Endothelial cell of umbilical vein (primary cell): ENCODE data around the gene TIMM50. TPM values are rescaled to one million over a fixed set of nuclear protein-coding genes. Genes with fewer than 3 reads are reported as not detected.
A peak's percentile ranks its signal among the peaks of the same experiment; 100 is the strongest.

Source experiments
- BruUV-seq: library from RNA; stranded (reverse); fragments of 400-500 nt; replicated peaks from 2 replicates; lab custom pipeline; 2021; lab: Mats Ljungman, UMichigan
- CTCF ChIA-PET: fragments of 300-600, 350-600 bp; sonication (Branson Sonifier 250); formaldehyde crosslinking; loops from one replicate; lab custom pipeline; 2021; ENCODE audit warnings: antibody characterized with exemption, inconsistent platforms; lab: Charles Lee
- POLR2A ChIA-PET: fragments of 300-600, 350-600 bp; sonication (Branson Sonifier 250); formaldehyde crosslinking; loops from one replicate; lab custom pipeline; 2021; ENCODE audit warnings: antibody characterized with exemption, inconsistent platforms; lab: Charles Lee
- DNase-seq: peaks from one replicate; pipeline ENCODE4 v3.0.0-alpha.2; 2011; ENCODE audit warnings: low read depth, low spot score
- FAIRE-seq: peaks from 2 replicates; lab custom pipeline; 2011; peaks lifted over from hg19 to GRCh38; lab: Jason Lieb, UNC
- H2AFZ ChIP-seq: 2 replicates; pipeline ENCODE4 v1.6.0; 2012; ENCODE audit warnings: low read depth, low read length, control low read depth, inconsistent platforms
- H3K27ac ChIP-seq: 2 replicates; pipeline ENCODE4 v1.5.1; 2011; ENCODE audit warnings: low read depth, mild to moderate bottlenecking, control low read depth, low read length, moderate library complexity; ENCODE audit not compliant: insufficient read depth
- H3K27me3 ChIP-seq, 2 experiments: 2 replicates each; pipeline versions ENCODE4 v1.6.0 to v1.6.1; 2011; ENCODE audit warnings: low read length in 2 of 2, mixed read lengths in 1 of 2; ENCODE audit not compliant: control insufficient read depth in 2 of 2, insufficient read depth in 2 of 2
- H3K36me3 ChIP-seq, 2 experiments: 2 replicates in 1 of 2; 3 replicates in 1 of 2; pipeline ENCODE4 v1.5.1; 2011; ENCODE audit warnings: low read length in 2 of 2, mild to moderate bottlenecking in 1 of 2, moderate library complexity in 1 of 2; ENCODE audit not compliant: control insufficient read depth in 2 of 2, insufficient read depth in 2 of 2; ENCODE audit errors: extremely low read depth in 1 of 2
- H3K4me1 ChIP-seq: 3 replicates; pipeline ENCODE4 v1.5.1; 2011; ENCODE audit warnings: mild to moderate bottlenecking, low read length; ENCODE audit not compliant: control insufficient read depth, insufficient read depth; ENCODE audit errors: extremely low read depth
- H3K4me2 ChIP-seq: 2 replicates; pipeline ENCODE4 v1.6.1; 2011; ENCODE audit warnings: low read length, control low read depth, mixed read lengths; ENCODE audit not compliant: insufficient read depth
- H3K4me3 ChIP-seq, 3 experiments: fragments of 200-600 bp in 1 of 3; sonication (generic), shearing (Covaris generic) in 1 of 3; replicated peaks in 1 of 3; 2 replicates each; pipeline ENCODE4 v1.5.1; 2011 to 2016; ENCODE audit warnings: control low read depth in 3 of 3, low read length in 3 of 3, mild to moderate bottlenecking in 2 of 3, inconsistent platforms in 1 of 3, low read depth in 1 of 3, moderate library complexity in 1 of 3; ENCODE audit not compliant: insufficient read depth in 1 of 3
- H3K79me2 ChIP-seq: 2 replicates; pipeline ENCODE4 v1.6.0; 2012; ENCODE audit warnings: low read length, inconsistent platforms; ENCODE audit not compliant: control insufficient read depth, insufficient read depth
- H3K9ac ChIP-seq: replicated peaks from 2 replicates; pipeline ENCODE3; 2011; ENCODE audit warnings: low read length, control low read depth; ENCODE audit not compliant: insufficient read depth; ENCODE audit errors: extremely low read depth
- H3K9me1 ChIP-seq: replicated peaks from 3 replicates; pipeline ENCODE4 v1.6.0; 2011; ENCODE audit warnings: mild to moderate bottlenecking, low read length; ENCODE audit not compliant: control insufficient read depth, insufficient read depth; ENCODE audit errors: extremely low read depth
- H3K9me3 ChIP-seq: replicated peaks from 2 replicates; pipeline ENCODE4 v1.5.1; 2012; ENCODE audit warnings: low read length, inconsistent platforms; ENCODE audit not compliant: control insufficient read depth, insufficient read depth
- H4K20me1 ChIP-seq: replicated peaks from 2 replicates; pipeline ENCODE3; 2011; ENCODE audit warnings: mild to moderate bottlenecking, low read length; ENCODE audit not compliant: control insufficient read depth, insufficient read depth; ENCODE audit errors: extremely low read depth
- EZH2 ChIP-seq: IDR thresholded peaks from 2 replicates; pipeline ENCODE4 v1.6.1; 2012; ENCODE audit warnings: borderline replicate concordance, low read depth, mild to moderate bottlenecking, moderate library complexity, low read length, inconsistent platforms; ENCODE audit not compliant: severe bottlenecking
- FOS ChIP-seq: IDR thresholded peaks from 2 replicates; pipeline ENCODE4 v1.6.1; 2011; ENCODE audit warnings: mild to moderate bottlenecking, low read length, moderate library complexity, borderline replicate concordance; ENCODE audit not compliant: insufficient read depth
- GATA2 ChIP-seq: IDR thresholded peaks from 2 replicates; pipeline ENCODE4 v1.7.0; 2011; ENCODE audit warnings: low read depth, mild to moderate bottlenecking, moderate library complexity, mixed read lengths, low read length; ENCODE audit not compliant: insufficient read length, insufficient read depth
- JUN ChIP-seq: IDR thresholded peaks from 2 replicates; pipeline ENCODE4 v1.6.1; 2011; ENCODE audit warnings: borderline replicate concordance, low read depth; ENCODE audit not compliant: insufficient read length, insufficient read depth
- MYC ChIP-seq: IDR thresholded peaks from one replicate; pipeline ENCODE4 v1.6.1; 2011; ENCODE audit warnings: mild to moderate bottlenecking, low read depth, low read length
- POLR2A ChIP-seq: IDR thresholded peaks from 2 replicates; pipeline ENCODE4 v1.6.1; 2012; ENCODE audit warnings: low read depth, mild to moderate bottlenecking, control low read depth, low read length
- POLR2AphosphoS5 ChIP-seq: IDR thresholded peaks from 2 replicates; pipeline ENCODE4 v1.6.1; 2012; ENCODE audit warnings: low read depth, mild to moderate bottlenecking, control low read depth, low read length, moderate library complexity; ENCODE audit not compliant: insufficient read depth
- dilution Hi-C: fragments of 300-500 bp; cut with MboI; formaldehyde crosslinking; loops from one replicate; pipeline ENCODE4 v1.15.0; 2019; ENCODE audit warnings: low sequenced_read_pairs; ENCODE audit not compliant: extremely low pct_ligation_motif_present
- intact Hi-C: fragments of 100-400 bp; cut with micrococcal nuclease; formaldehyde crosslinking; loops from one replicate; pipeline ENCODE4 v1.10.0; 2022
- polyA plus RNA-seq, 4 experiments: library from polyadenylated mRNA; depleted of rRNA in 3 of 4; stranded (reverse) in 3 of 4; unstranded in 1 of 4; fragments of >200 nt; gene quantifications; 2 replicates each; pipeline versions ENCODE4 v1.2.1 to v1.2.3, GENCODE V29; 2011 to 2012; ENCODE audit warnings: missing spikeins in 1 of 4
- total RNA-seq: library from RNA; stranded (reverse); gene quantifications from 2 replicates; pipeline ENCODE4 v1.2.3, GENCODE V29; 2021
- TF ChIP-seq, protein P1 (sequence below), 2 donors: IDR thresholded peaks; 1 replicate in 1 of 2; 2 replicates in 1 of 2; pipeline ENCODE4 v1.5.1; 2011; ENCODE audit warnings: low read length in 2 of 2, mild to moderate bottlenecking in 2 of 2, moderate library complexity in 2 of 2, control low read depth in 1 of 2, inconsistent platforms in 1 of 2, low read depth in 1 of 2; ENCODE audit not compliant: insufficient read depth in 1 of 2; ENCODE audit errors: extremely low read depth in 1 of 2
- TF ChIP-seq, protein P2 (sequence below): IDR thresholded peaks from 2 replicates; pipeline ENCODE4 v1.6.1; 2011; ENCODE audit not compliant: insufficient read depth, insufficient read length

TIMM50 gene
- total and polyA plus RNA-seq, 2 donors (not counting 3 experiments of a cell fraction or from before 2014, with no cell fraction given): 85.7 to 118 TPM

DNA sequence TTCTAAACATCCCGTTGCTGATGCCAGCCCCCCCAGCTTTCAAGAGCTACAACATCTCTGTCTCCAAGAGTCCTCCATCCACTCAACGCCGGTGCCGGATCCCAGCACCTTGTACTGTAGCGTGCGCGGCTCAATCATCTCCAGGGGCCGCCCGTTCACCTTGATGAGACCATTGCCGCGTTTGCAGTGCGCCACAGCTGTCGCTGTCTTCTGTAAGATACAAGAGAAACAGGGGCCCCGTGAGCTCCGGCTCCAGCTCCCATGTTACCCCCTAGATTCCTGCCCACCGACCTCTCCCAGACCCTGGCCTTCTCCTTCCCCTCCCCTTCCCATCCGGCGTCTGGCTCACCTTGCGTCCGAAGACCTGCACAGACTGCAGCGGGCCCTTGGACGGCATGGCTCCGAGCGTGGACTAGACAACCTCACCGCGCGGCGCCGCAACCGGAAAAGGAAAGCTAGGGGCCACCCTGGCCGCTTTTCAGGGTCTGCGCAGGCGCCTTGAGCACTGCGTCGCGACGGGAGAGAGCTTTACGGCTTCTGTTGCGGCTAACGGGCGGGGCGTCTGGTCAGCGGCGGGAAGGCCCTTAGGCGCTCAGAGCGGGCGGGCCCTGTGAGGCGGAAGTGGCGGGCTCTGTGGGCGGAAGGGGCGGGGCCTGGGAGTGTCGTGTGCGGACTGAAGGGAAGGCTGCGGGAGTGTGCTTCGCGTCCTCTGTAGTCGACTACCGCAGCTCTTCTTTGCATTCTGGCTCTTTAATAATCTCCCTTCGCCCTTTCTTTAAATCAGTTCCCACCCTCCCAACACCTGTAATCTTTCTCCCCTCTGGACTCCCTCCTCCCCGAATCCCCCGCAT lies 44.9 kb upstream of the TIMM50 start, which contains the start of gene RPS16:
Gene RPS16, minus strand, starts transcription at position 451 of the 851 bp plus-strand sequence. Its CDS starts 54 bp downstream, at position 397.
- peaks cover 11 to 16% of the 10 kb centered on the region in 2 experiments for H3K36me3 ChIP-seq
- dilution Hi-C loops: no loop called here
- BruUV-seq: no TSS peak
- H3K4me2 ChIP-seq: peak within 1 kb of the TSS; percentile 84
- CTCF ChIA-PET: interaction anchor here (0.7 to 1.8 kb wide), 11 partner anchors 8 to 96 kb away, joined by 3 to 13 read pairs (median 5); partner anchors contain the start of genes MED29, PAF1, PLEKHG2 and SAMD4B
- peaks cover 26% of the 10 kb centered on the region for H3K4me1 ChIP-seq
- peaks cover 31% of the 10 kb centered on the region for H3K79me2 ChIP-seq
- peak within 1 kb of the TSS; percentile 96 for H3K4me3 ChIP-seq
- H2AFZ ChIP-seq: peak within 1 kb of the TSS; percentile 17
- H3K27ac ChIP-seq: peak within 1 kb of the TSS; percentile 96
- H4K20me1 ChIP-seq: no peaks in the 10 kb centered on the region
- no peaks in the 10 kb centered on the region for H3K9me1 ChIP-seq
- H3K9ac ChIP-seq: peak within 1 kb of the TSS; percentile 100
- POLR2A ChIA-PET: interaction anchor here (0.6 to 1.7 kb wide), 18 partner anchors 8 to 97 kb away, joined by 3 to 18 read pairs (median 5); partner anchors contain the start of genes EID2B, MED29, PAF1 and PLEKHG2
- FAIRE-seq (peak; percentile 98), DNase-seq (peak; percentile 98)
- peak; percentile 38 for TF ChIP-seq MYC
- TF ChIP-seq JUN: no peak
- no peak for TF ChIP-seq EZH2
- no peak for TF ChIP-seq FOS
- peak; percentile 98 for TF ChIP-seq POLR2AphosphoS5
- no peak for TF ChIP-seq GATA2
- TF ChIP-seq, protein P1, sequence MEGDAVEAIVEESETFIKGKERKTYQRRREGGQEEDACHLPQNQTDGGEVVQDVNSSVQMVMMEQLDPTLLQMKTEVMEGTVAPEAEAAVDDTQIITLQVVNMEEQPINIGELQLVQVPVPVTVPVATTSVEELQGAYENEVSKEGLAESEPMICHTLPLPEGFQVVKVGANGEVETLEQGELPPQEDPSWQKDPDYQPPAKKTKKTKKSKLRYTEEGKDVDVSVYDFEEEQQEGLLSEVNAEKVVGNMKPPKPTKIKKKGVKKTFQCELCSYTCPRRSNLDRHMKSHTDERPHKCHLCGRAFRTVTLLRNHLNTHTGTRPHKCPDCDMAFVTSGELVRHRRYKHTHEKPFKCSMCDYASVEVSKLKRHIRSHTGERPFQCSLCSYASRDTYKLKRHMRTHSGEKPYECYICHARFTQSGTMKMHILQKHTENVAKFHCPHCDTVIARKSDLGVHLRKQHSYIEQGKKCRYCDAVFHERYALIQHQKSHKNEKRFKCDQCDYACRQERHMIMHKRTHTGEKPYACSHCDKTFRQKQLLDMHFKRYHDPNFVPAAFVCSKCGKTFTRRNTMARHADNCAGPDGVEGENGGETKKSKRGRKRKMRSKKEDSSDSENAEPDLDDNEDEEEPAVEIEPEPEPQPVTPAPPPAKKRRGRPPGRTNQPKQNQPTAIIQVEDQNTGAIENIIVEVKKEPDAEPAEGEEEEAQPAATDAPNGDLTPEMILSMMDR (IDR thresholded peaks at IDR 0.05; ENCODE audit: extremely low read depth in 1 of 2, insufficient read depth in 1 of 2, low read depth in 1 of 2, low read length in 2 of 2): no peak
- TF ChIP-seq, protein P2, sequence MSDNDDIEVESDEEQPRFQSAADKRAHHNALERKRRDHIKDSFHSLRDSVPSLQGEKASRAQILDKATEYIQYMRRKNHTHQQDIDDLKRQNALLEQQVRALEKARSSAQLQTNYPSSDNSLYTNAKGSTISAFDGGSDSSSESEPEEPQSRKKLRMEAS: peak; percentile 31
- peak; percentile 96 for TF ChIP-seq POLR2A
- intact Hi-C loops: loop anchor here (1.0 to 2.0 kb wide), 2 partner anchors 10 to 45 kb away; partner anchors contain the start of genes SUPT5H and TIMM50
- no peaks in the 10 kb centered on the region for H3K27me3 ChIP-seq
- no peaks in the 10 kb centered on the region for H3K9me3 ChIP-seq
